ENCODE data around the gene PRF1.

DNA sequence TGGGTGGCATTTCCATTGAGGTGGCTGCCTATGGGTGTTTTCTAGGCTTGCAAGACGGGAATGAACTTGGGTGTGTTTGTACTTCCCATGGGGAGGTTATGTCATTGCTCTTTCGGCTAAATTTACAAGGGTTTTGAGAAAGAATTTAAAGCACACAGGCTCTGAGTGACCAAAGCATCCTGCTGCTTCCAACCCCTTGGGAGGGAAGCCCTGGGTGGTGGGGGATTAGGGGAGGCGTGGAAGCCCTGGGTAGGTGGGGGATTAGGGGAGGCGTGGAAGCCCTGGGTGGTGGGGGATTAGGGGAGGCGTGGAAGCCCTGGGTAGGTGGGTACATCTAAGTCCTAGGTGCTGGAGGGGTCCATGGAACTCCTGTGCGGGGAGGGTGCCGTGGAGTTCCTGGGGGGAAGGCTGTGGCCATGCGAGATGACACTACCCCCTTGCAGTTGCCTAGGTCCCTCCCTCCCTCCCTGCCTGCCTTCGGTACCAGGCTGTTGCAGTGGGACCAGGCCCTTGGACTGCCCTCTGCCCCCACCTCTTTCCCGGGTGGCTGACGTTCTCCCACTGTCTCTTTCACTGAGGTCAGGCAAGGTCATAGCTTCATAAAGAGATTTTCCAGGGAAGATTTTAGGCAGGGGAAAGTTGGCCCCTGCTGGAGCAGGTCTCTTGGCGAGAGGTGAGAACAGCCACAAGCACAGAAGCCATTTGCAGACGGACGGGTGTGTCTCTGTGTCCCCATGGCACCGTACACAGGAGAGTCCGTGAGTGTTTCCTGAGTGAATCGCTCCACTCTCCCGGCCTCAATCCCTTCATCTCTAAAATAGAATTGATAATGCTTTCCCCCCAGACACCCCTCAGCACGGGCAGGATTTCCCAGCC, 19.5 kb downstream of the PRF1 start:
- no peak for TF ChIP-seq CREB1 (IDR thresholded peaks at IDR 0.05; ENCODE audit: low read depth)
- TF ChIP-seq MAX (IDR thresholded peaks at IDR 0.05): no peak
- no peak for TF ChIP-seq EP300 (IDR thresholded peaks at IDR 0.05; ENCODE audit: borderline replicate concordance)
- TF ChIP-seq REST (IDR thresholded peaks at IDR 0.05; ENCODE audit: low read depth): no peak
- no peak for TF ChIP-seq TCF12 (IDR thresholded peaks at IDR 0.05; ENCODE audit: low read depth)
- no peak for TF ChIP-seq NFIC (IDR thresholded peaks at IDR 0.05)
- TF ChIP-seq, protein P1, sequence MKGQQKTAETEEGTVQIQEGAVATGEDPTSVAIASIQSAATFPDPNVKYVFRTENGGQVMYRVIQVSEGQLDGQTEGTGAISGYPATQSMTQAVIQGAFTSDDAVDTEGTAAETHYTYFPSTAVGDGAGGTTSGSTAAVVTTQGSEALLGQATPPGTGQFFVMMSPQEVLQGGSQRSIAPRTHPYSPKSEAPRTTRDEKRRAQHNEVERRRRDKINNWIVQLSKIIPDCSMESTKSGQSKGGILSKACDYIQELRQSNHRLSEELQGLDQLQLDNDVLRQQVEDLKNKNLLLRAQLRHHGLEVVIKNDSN (IDR thresholded peaks at IDR 0.05): no peak
- TF ChIP-seq FOXM1 (IDR thresholded peaks at IDR 0.05; ENCODE audit: borderline replicate concordance, low read depth): no peak
- no peak for TF ChIP-seq YY1 (IDR thresholded peaks at IDR 0.05; ENCODE audit: low read depth)
